Measurements from ENCODE around the gene PTBP2. TPM values are rescaled to one million over a fixed set of nuclear protein-coding genes. Genes with fewer than 3 reads are reported as not detected.

Gene PTBP2
- total RNA-seq, 6 experiments from 2014 or later, result 6.5 to 9.6 (median 8.0) TPM

GRCh38 chr1:96764469-96764868, 42.9 kb downstream of the PTBP2 start:
- Mint-ChIP-seq H3K9me3 (peaks cover 19% of the 10 kb centered on the region), H3K27ac (no peak overlapping the region), H3K27me3 (ENCODE audit: insufficient read depth) (no peaks in the 10 kb centered on the region), H3K4me3 (no peak overlapping the region), H3K4me1 (ENCODE audit: low read depth) (peaks cover 14% of the 10 kb centered on the region), H3K36me3 (ENCODE audit: low read depth) (peaks cover 20% of the 10 kb centered on the region)
- no peak for DNase-seq
- TF ChIP-seq CTCF (IDR thresholded peaks at IDR 0.05), result no peak

GRCh38 chr1:96771847-96772246, 50.3 kb downstream of the PTBP2 start:
- no peak overlapping the region for H3K4me3 Mint-ChIP-seq
- no peak overlapping the region for H3K27ac Mint-ChIP-seq
- H3K9me3 Mint-ChIP-seq, result no peaks in the 10 kb centered on the region
- no peak for DNase-seq
- no peaks in the 10 kb centered on the region for H3K27me3 Mint-ChIP-seq (ENCODE audit: insufficient read depth)
- peaks cover 9% of the 10 kb centered on the region for H3K36me3 Mint-ChIP-seq (ENCODE audit: low read depth)
- no peak for TF ChIP-seq CTCF (IDR thresholded peaks at IDR 0.05)
- H3K4me1 Mint-ChIP-seq (ENCODE audit: low read depth), result no peaks in the 10 kb centered on the region

GRCh38 chr1:96772349-96772748, 50.8 kb downstream of the PTBP2 start:
- Mint-ChIP-seq H3K4me3 (no peak overlapping the region), H3K4me1 (ENCODE audit: low read depth) (no peaks in the 10 kb centered on the region), H3K9me3 (no peaks in the 10 kb centered on the region), H3K27ac (0 out of 2 replicates have a peak overlapping the region, but pooled peaks have one; percentile 29), H3K27me3 (ENCODE audit: insufficient read depth) (no peaks in the 10 kb centered on the region), H3K36me3 (ENCODE audit: low read depth) (peaks cover 9% of the 10 kb centered on the region)
- TF ChIP-seq CTCF (IDR thresholded peaks at IDR 0.05), result no peak
- DNase-seq, result no peak

GRCh38 chr1:96772972-96773371, 51.4 kb downstream of the PTBP2 start:
- Mint-ChIP-seq H3K4me3 (no peak overlapping the region), H3K4me1 (ENCODE audit: low read depth) (no peaks in the 10 kb centered on the region), H3K27ac (no peak overlapping the region), H3K36me3 (ENCODE audit: low read depth) (peaks cover 9% of the 10 kb centered on the region), H3K27me3 (ENCODE audit: insufficient read depth) (no peaks in the 10 kb centered on the region), H3K9me3 (no peaks in the 10 kb centered on the region)
- TF ChIP-seq CTCF (IDR thresholded peaks at IDR 0.05), result no peak
- DNase-seq, result no peak

- peaks cover 15% of the 10 kb centered on the region for H3K36me3 Mint-ChIP-seq (ENCODE audit: low read depth)
- no peak for TF ChIP-seq CTCF (IDR thresholded peaks at IDR 0.05)
- no peak overlapping the region for H3K4me3 Mint-ChIP-seq
- no peaks in the 10 kb centered on the region for H3K27me3 Mint-ChIP-seq (ENCODE audit: insufficient read depth)
- no peak for DNase-seq
- peaks cover 14% of the 10 kb centered on the region for H3K4me1 Mint-ChIP-seq (ENCODE audit: low read depth)
- H3K27ac Mint-ChIP-seq, result no peak overlapping the region
- H3K9me3 Mint-ChIP-seq, result no peaks in the 10 kb centered on the region
Observed at GRCh38 chr1:96782206-96782605, 60.6 kb downstream of the PTBP2 start.

- H3K27ac Mint-ChIP-seq, result no peak overlapping the region
- TF ChIP-seq CTCF (IDR thresholded peaks at IDR 0.05), result no peak
- H3K9me3 Mint-ChIP-seq, result no peaks in the 10 kb centered on the region
- H3K4me1 Mint-ChIP-seq (ENCODE audit: low read depth), result peaks cover 14% of the 10 kb centered on the region
- peak; percentile 2 for DNase-seq
- H3K27me3 Mint-ChIP-seq (ENCODE audit: insufficient read depth), result no peaks in the 10 kb centered on the region
- peaks cover 18% of the 10 kb centered on the region for H3K36me3 Mint-ChIP-seq (ENCODE audit: low read depth)
- no peak overlapping the region for H3K4me3 Mint-ChIP-seq
Observed at GRCh38 chr1:96782856-96783255, 61.3 kb downstream of the PTBP2 start.

Data from HFFc6 (cell line).